ENCODE results near the gene PM20D1.

PM20D1 gene

GRCh38 chr1:205822397-205822796 is 27.5 kb downstream of the PM20D1 start:
- H3K4me3 ChIP-seq (ENCODE audit: low read depth, low read length), result no peak overlapping the region
- no peak for TF ChIP-seq CTCF (IDR thresholded peaks at IDR 0.05; ENCODE audit: control insufficient read depth, extremely low read depth, insufficient read depth)
- no peak for DNase-seq (ENCODE audit: low read depth)

- no peak for DNase-seq (ENCODE audit: low read depth)
- no peak overlapping the region for H3K4me3 ChIP-seq (ENCODE audit: low read depth, low read length)
- no peak for TF ChIP-seq CTCF (IDR thresholded peaks at IDR 0.05; ENCODE audit: control insufficient read depth, extremely low read depth, insufficient read depth)
These were observed 31.9 kb downstream of the PM20D1 start for GRCh38 chr1:205817988-205818387.

- DNase-seq (ENCODE audit: low read depth), result no peak
- H3K4me3 ChIP-seq (ENCODE audit: low read depth, low read length), result no peak overlapping the region
- no peak for TF ChIP-seq CTCF (IDR thresholded peaks at IDR 0.05; ENCODE audit: control insufficient read depth, extremely low read depth, insufficient read depth)
These were observed 32.6 kb downstream of the PM20D1 start for GRCh38 chr1:205817364-205817763.

- DNase-seq (ENCODE audit: low read depth), result no peak
- H3K4me3 ChIP-seq (ENCODE audit: low read depth, low read length), result peak overlapping the region; percentile 81
- TF ChIP-seq CTCF (IDR thresholded peaks at IDR 0.05; ENCODE audit: control insufficient read depth, extremely low read depth, insufficient read depth), result no peak
These were observed 36.2 kb downstream of the PM20D1 start for GRCh38 chr1:205813755-205814058.

- peak within 1 kb of the TSS; percentile 81 for H3K4me3 ChIP-seq (ENCODE audit: low read depth, low read length)
- TF ChIP-seq CTCF (IDR thresholded peaks at IDR 0.05; ENCODE audit: control insufficient read depth, extremely low read depth, insufficient read depth), result no peak
- peak; percentile 53 for DNase-seq (ENCODE audit: low read depth)
These were observed 36.8 kb downstream of the PM20D1 start, which contains the start of gene SLC41A1 for GRCh38 chr1:205812878-205813754. TSS of gene SLC41A1 (minus strand) at chr1:205813198. CDS start at chr1:205810441, 2,757 bp downstream.

- no peak for DNase-seq (ENCODE audit: low read depth)
- no peak for TF ChIP-seq CTCF (IDR thresholded peaks at IDR 0.05; ENCODE audit: control insufficient read depth, extremely low read depth, insufficient read depth)
- peak overlapping the region; percentile 81 for H3K4me3 ChIP-seq (ENCODE audit: low read depth, low read length)
These were observed 37.6 kb downstream of the PM20D1 start for GRCh38 chr1:205812271-205812877.

Data from LNCaP clone FGC (cell line).